HEK293 (cell line): ENCODE results near the gene PHETA2.

Experiments
- CTCF ChIP-seq: fragments of 450-650 bp; formaldehyde crosslinking; IDR thresholded peaks from 2 replicates; pipeline ENCODE4 v1.5.1; 2016; ENCODE audit warnings: missing biosample characterization, missing genetic modification characterization
- REST ChIP-seq: fragments of 450-650 bp; formaldehyde crosslinking; IDR thresholded peaks from 2 replicates; pipeline ENCODE4 v1.5.1; 2016; ENCODE audit warnings: missing biosample characterization, missing genetic modification characterization
- TCF7L2 ChIP-seq: IDR thresholded peaks from 2 replicates; pipeline ENCODE4 v1.6.1; 2011; ENCODE audit warnings: low read depth, mild to moderate bottlenecking, inconsistent platforms, low read length, moderate library complexity, borderline replicate concordance
- YY1 ChIP-seq: fragments of 450-650 bp; formaldehyde crosslinking; IDR thresholded peaks from 2 replicates; pipeline ENCODE4 v1.5.1; 2018; ENCODE audit warnings: missing biosample characterization, missing genetic modification characterization
- ZBTB7A ChIP-seq: fragments of 450-650 bp; formaldehyde crosslinking; IDR thresholded peaks from 2 replicates; pipeline ENCODE4 v1.5.1; 2016; ENCODE audit warnings: low read depth, missing biosample characterization, missing genetic modification characterization
- ZNF146 ChIP-seq: fragments of 450-650 bp; formaldehyde crosslinking; IDR thresholded peaks from 2 replicates; pipeline ENCODE4 v1.5.1; 2016; ENCODE audit warnings: missing biosample characterization, missing genetic modification characterization
- ZNF18 ChIP-seq: fragments of 450-650 bp; formaldehyde crosslinking; IDR thresholded peaks from 2 replicates; pipeline ENCODE4 v1.5.1; 2016; ENCODE audit warnings: missing biosample characterization, missing genetic modification characterization
- ZNF350 ChIP-seq: fragments of 450-650 bp; formaldehyde crosslinking; IDR thresholded peaks from 2 replicates; pipeline ENCODE4 v1.5.0; 2017; ENCODE audit warnings: missing biosample characterization, mild to moderate bottlenecking, missing genetic modification characterization
- ZNF510 ChIP-seq: fragments of 450-650 bp; formaldehyde crosslinking; IDR thresholded peaks from 2 replicates; pipeline ENCODE4 v1.5.1; 2018; ENCODE audit warnings: mild to moderate bottlenecking, missing genetic modification characterization, missing biosample characterization; ENCODE audit not compliant: insufficient replicate concordance
- ZNF654 ChIP-seq: fragments of 450-650 bp; formaldehyde crosslinking; IDR thresholded peaks from 2 replicates; pipeline ENCODE4 v1.5.1; 2016; ENCODE audit warnings: low read depth, missing biosample characterization, missing genetic modification characterization

- TF ChIP-seq ZNF18 = no peak
- TF ChIP-seq REST = no peak
- no peak for TF ChIP-seq CTCF (tag by site-specific recombination)
- TF ChIP-seq TCF7L2 = no peak
- TF ChIP-seq ZNF654 (tag by site-specific recombination) = no peak
- TF ChIP-seq ZBTB7A (tag by site-specific recombination) = no peak
- TF ChIP-seq ZNF146 (tag by site-specific recombination) = no peak
- TF ChIP-seq ZNF350 (tag by site-specific recombination) = no peak
- TF ChIP-seq YY1 (tag by site-specific recombination) = no peak
- TF ChIP-seq ZNF510 (tag by site-specific recombination) = no peak
Measured at GRCh38 chr22:42101199-42101598, 27.2 kb downstream of the PHETA2 start.
